Endodermal cell (in vitro differentiated cells): ENCODE measurements around the gene SFXN3. TPM values are rescaled to one million over a fixed set of nuclear protein-coding genes. Genes with fewer than 3 reads are reported as not detected.

ENCODE experiments used
- DNase-seq: peaks from one replicate; pipeline ENCODE4 v3.0.0-alpha.2; 2017
- H3K27ac ChIP-seq: 2 replicates; pipeline ENCODE4 v1.5.1; 2013; ENCODE audit warnings: mild to moderate bottlenecking, low read depth, low read length, moderate library complexity
- H3K27me3 ChIP-seq: 2 replicates; pipeline ENCODE4 v1.6.1; 2013; ENCODE audit warnings: mild to moderate bottlenecking, low read length, moderate library complexity; ENCODE audit not compliant: insufficient read depth, control insufficient read depth, poor library complexity, severe bottlenecking
- H3K36me3 ChIP-seq: 2 replicates; pipeline ENCODE4 v1.7.0; 2013; ENCODE audit warnings: mild to moderate bottlenecking, low read length, moderate library complexity; ENCODE audit not compliant: control insufficient read depth, insufficient read depth
- H3K4me1 ChIP-seq: one replicate; pipeline ENCODE4 v1.7.0; 2013; ENCODE audit warnings: low read length; ENCODE audit not compliant: control insufficient read depth, insufficient read depth
- H3K4me3 ChIP-seq: 2 replicates; pipeline ENCODE4 v1.5.1; 2013; ENCODE audit warnings: mild to moderate bottlenecking, low read length, moderate library complexity
- H3K9ac ChIP-seq: 2 replicates; pipeline ENCODE4 v1.6.1; 2013; ENCODE audit warnings: mild to moderate bottlenecking, low read length, moderate library complexity; ENCODE audit not compliant: poor library complexity, severe bottlenecking; ENCODE audit errors: extremely low read depth
- H3K9me3 ChIP-seq: 2 replicates; pipeline ENCODE4 v1.6.1; 2013; ENCODE audit warnings: mild to moderate bottlenecking, low read length, moderate library complexity; ENCODE audit not compliant: control insufficient read depth
- H3K27ac Mint-ChIP-seq: 2 replicates; pipeline ENCODE4 v1.8.0; 2020; ENCODE audit warnings: mixed read lengths
- H3K27me3 Mint-ChIP-seq: 2 replicates; pipeline ENCODE4 v1.8.0; 2021; ENCODE audit warnings: mild to moderate bottlenecking, mixed read lengths; ENCODE audit not compliant: insufficient read depth
- H3K36me3 Mint-ChIP-seq: 2 replicates; pipeline ENCODE4 v1.8.0; 2020; ENCODE audit warnings: low read depth, mixed read lengths
- H3K4me1 Mint-ChIP-seq: 2 replicates; pipeline ENCODE4 v1.8.0; 2020; ENCODE audit warnings: mixed read lengths
- H3K4me3 Mint-ChIP-seq: 2 replicates; pipeline ENCODE4 v1.8.0; 2020; ENCODE audit warnings: mild to moderate bottlenecking, moderate library complexity, mixed read lengths
- H3K9me3 Mint-ChIP-seq: 2 replicates; pipeline ENCODE4 v1.8.0; 2020; ENCODE audit warnings: mild to moderate bottlenecking, mixed read lengths
- WGBS, 2 experiments: methylation state at CpG; one replicate each; pipeline versions ENCODE4 v1.1.5 to v1.1.7; 2013; ENCODE audit warnings: missing lambda C conversion rate in 2 of 2, mixed read lengths in 1 of 2; ENCODE audit not compliant: insufficient coverage in 1 of 2, insufficient read length in 1 of 2; 5-methylcytosine and 5-hydroxymethylcytosine counted together
- total RNA-seq, 2 donors: library from RNA; stranded (reverse); fragmentation: NEBNext Ultra II Directional in 1 of 2; extraction: Animal tissue kit (Norgen Biotek cat#: 25700) in 1 of 2; gene quantifications; 2 replicates in 1 of 2; 3 replicates in 1 of 2; pipeline ENCODE4 v1.2.1, GENCODE V29; 2021
- TF ChIP-seq, protein P1 (sequence below): fragments of 200-600 bp; sonication (generic); conservative IDR thresholded peaks from 2 replicates; pipeline ENCODE4 v1.5.0; 2021; ENCODE audit warnings: antibody characterized with exemption, mild to moderate bottlenecking

Gene SFXN3
- total RNA-seq, 2 donors from 2014 or later, result 1.8 to 2.1 TPM

DNA sequence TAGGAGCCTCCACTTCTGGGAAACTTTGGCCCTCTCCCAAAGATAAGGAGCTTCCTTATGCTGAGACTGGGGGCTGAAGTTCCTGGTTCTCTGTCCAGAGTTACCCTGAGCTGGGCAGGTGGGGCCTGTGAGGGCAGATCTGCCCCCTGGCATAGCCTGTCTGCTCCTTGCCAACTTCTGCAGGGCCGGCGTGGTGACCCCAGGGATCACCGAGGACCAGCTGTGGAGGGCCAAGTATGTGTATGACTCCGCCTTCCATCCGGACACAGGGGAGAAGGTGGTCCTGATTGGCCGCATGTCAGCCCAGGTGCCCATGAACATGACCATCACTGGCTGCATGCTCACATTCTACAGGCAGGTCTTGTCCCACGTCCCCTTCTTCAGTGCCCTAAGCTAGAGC is 4.3 kb downstream of the SFXN3 start:
- Histone ChIP-seq H3K9me3 (no peaks in the 10 kb centered on the region), H3K9ac (no peak overlapping the region), H3K4me1 (peaks cover 4% of the 10 kb centered on the region), H3K36me3 (no peaks in the 10 kb centered on the region), H3K27me3 (peaks cover 98% of the 10 kb centered on the region), H3K27ac (no peak overlapping the region), H3K4me3 (no peak overlapping the region)
- Mint-ChIP-seq H3K36me3 (no peaks in the 10 kb centered on the region), H3K4me1 (peaks cover 14% of the 10 kb centered on the region), H3K4me3 (no peak overlapping the region), H3K27ac (no peak overlapping the region), H3K27me3 (peaks cover 90% of the 10 kb centered on the region), H3K9me3 (no peaks in the 10 kb centered on the region)
- TF ChIP-seq, protein P1, sequence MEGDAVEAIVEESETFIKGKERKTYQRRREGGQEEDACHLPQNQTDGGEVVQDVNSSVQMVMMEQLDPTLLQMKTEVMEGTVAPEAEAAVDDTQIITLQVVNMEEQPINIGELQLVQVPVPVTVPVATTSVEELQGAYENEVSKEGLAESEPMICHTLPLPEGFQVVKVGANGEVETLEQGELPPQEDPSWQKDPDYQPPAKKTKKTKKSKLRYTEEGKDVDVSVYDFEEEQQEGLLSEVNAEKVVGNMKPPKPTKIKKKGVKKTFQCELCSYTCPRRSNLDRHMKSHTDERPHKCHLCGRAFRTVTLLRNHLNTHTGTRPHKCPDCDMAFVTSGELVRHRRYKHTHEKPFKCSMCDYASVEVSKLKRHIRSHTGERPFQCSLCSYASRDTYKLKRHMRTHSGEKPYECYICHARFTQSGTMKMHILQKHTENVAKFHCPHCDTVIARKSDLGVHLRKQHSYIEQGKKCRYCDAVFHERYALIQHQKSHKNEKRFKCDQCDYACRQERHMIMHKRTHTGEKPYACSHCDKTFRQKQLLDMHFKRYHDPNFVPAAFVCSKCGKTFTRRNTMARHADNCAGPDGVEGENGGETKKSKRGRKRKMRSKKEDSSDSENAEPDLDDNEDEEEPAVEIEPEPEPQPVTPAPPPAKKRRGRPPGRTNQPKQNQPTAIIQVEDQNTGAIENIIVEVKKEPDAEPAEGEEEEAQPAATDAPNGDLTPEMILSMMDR, result no peak
- WGBS, 2 experiments, result 87 to 89% methylated on average over 4 to 7 of the region's 7 CpGs
- no peak for DNase-seq

- Mint-ChIP-seq H3K9me3 (no peaks in the 10 kb centered on the region), H3K27ac (no peak overlapping the region), H3K27me3 (peaks cover 92% of the 10 kb centered on the region), H3K4me1 (peaks cover 14% of the 10 kb centered on the region), H3K4me3 (no peak overlapping the region), H3K36me3 (no peaks in the 10 kb centered on the region)
- H3K9ac ChIP-seq, result no peak overlapping the region
- H3K36me3 ChIP-seq, result no peaks in the 10 kb centered on the region
- 74 to 84% methylated on average over 7 to 10 of the region's 10 CpGs for WGBS, 2 experiments
- H3K4me1 ChIP-seq, result peaks cover 4% of the 10 kb centered on the region
- no peaks in the 10 kb centered on the region for H3K9me3 ChIP-seq
- TF ChIP-seq, protein P1, result no peak
- DNase-seq, result no peak
- no peak overlapping the region for H3K27ac ChIP-seq
- H3K4me3 ChIP-seq, result no peak overlapping the region
- peaks cover 93% of the 10 kb centered on the region for H3K27me3 ChIP-seq
Observed at GRCh38 chr10:101035916-101036702, 5.1 kb downstream of the SFXN3 start.

GRCh38 chr10:101036726-101037125 is 5.7 kb downstream of the SFXN3 start:
- no peak overlapping the region for H3K4me3 Mint-ChIP-seq
- Histone ChIP-seq H3K27ac (no peak overlapping the region), H3K4me3 (no peak overlapping the region), H3K9me3 (no peaks in the 10 kb centered on the region), H3K36me3 (no peaks in the 10 kb centered on the region), H3K9ac (no peak overlapping the region), H3K27me3 (peaks cover 86% of the 10 kb centered on the region), H3K4me1 (peaks cover under 1% of the 10 kb centered on the region)
- H3K27me3 Mint-ChIP-seq, result peaks cover 86% of the 10 kb centered on the region
- WGBS, 2 experiments, result 78 to 83% methylated on average over 1 to 7 of the region's 7 CpGs
- no peak for DNase-seq
- TF ChIP-seq, protein P1, result no peak
- no peaks in the 10 kb centered on the region for H3K9me3 Mint-ChIP-seq
- no peaks in the 10 kb centered on the region for H3K36me3 Mint-ChIP-seq
- H3K27ac Mint-ChIP-seq, result no peak overlapping the region
- peaks cover 9% of the 10 kb centered on the region for H3K4me1 Mint-ChIP-seq
